HuH-7.5 (cell line): ENCODE measurements around the gene HOMER2.

Experiments
- DNase-seq: peaks from one replicate; pipeline ENCODE4 v3.0.0; 2011; ENCODE audit warnings: low spot score

Gene HOMER2

GRCh38 chr15:82930461-82930860, 22.1 kb downstream of the HOMER2 start:
- DNase-seq, result no peak

- DNase-seq, result no peak
These were observed 23.8 kb downstream of the HOMER2 start for GRCh38 chr15:82928711-82929110.

DNA sequence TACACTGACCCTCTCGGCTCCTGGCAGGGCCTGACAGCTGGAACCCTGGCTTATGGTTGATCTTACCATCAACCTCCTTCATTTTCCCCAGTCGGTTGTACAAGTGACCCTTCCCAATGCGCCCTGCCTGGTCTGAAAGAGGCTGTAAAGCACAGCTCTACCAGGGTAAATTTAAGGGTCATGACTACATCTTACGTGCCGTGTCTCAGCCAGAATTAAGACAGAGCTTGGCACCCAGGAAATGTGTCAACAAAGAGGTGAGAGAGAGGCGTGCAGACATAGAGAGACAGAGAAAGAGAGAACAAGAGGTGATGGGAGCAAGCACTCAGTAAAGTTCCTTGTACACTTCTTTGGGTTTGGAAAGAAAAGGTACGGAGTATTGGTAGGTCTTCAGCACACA, 28.8 kb downstream of the HOMER2 start:
- DNase-seq, result no peak

DNA sequence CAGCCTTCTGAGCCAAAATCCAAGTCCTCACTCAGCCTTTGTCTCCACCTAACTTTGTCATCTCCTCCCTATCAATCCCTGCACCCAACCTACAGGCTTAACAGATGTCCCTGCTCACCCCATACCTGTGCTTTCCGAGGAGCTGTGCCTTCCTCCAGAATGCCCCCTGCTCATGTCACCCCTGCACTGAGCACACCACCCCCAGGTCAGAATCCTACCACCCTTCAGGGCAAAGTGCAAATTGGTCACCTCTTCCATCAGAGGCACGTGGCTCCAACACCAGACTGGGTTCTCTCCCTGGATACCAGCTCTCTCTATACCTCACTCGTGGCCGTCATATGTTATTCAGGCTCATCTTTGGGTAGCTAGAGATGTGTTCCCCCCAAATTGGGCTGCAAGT, 29.8 kb downstream of the HOMER2 start:
- DNase-seq, result no peak

- no peak for DNase-seq
These were observed 30.6 kb downstream of the HOMER2 start for GRCh38 chr15:82921939-82922338.

DNA sequence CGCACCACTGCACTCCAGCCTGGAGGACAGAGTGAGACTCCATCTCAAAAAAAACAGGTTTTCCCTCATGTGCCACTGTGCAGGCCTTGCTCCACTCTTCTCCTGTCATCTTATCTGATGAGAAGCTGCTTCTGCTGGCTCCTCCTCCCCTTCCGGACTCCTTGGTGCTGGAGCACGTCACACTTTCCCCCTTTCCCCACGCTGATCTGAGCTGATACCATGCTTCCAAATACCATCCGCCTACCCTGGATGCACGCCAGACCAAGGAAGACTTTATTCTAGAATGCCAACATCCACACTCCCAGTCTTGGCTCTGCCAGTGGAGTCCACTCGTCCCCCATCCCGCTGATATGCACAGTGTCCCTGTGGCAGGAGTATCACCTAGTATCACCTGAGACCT, 31.3 kb downstream of the HOMER2 start:
- DNase-seq, result no peak

GRCh38 chr15:82919231-82919886, 33.2 kb downstream of the HOMER2 start:
- no peak for DNase-seq

DNA sequence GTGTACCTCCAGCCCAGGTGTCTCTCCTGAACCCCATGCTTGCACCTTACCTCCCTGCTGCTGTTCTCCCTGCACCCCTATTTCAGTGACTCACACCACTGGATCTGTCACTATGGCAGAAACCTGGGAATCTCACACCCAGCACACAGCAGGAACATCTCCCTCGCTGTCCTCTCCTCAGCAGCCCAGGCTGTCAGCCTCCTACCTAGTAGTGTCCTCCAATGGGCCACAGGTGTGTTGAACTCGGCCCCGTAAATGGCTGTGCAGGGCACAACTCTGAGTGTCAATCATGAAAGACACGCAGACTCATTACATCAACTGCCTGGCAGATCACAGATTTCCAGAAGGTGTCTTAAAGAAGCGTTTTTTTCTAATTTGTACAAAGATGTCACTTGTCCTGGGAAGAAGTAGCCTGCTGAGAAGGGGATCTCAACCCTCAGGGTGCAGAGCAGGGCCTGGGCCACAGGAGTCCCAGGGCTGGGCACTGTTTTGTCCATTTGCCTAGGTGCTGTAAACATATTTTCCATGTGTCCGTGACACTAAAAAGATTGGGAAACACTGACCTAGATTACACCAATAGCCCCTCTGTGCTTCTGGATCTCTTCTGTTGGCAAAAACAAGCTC, 33.8 kb downstream of the HOMER2 start:
- no peak for DNase-seq

DNA sequence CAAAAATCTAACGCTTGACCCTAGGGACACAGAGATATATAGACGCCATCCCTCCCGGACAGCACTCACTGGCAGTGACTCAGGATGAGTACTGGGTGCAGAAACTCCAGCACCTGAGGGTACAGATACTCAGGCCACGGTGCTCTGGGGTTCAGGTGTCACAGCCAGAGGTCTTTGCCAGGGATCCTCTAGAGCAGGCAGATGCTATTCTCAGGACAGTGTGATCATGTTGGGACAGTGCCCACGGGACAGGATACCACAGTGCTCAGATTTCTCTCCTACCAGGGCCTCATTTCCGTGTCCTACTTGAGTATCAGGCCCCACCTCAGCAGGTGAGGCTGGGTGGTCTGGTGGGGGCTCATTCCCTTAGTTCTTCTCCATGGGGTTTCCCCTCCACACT, 34.4 kb downstream of the HOMER2 start:
- no peak for DNase-seq

GRCh38 chr15:82917249-82917648, 35.3 kb downstream of the HOMER2 start:
- DNase-seq, result no peak

GRCh38 chr15:82916161-82916952, 36.2 kb downstream of the HOMER2 start:
- no peak for DNase-seq

GRCh38 chr15:82914396-82914795, 38.1 kb downstream of the HOMER2 start:
- DNase-seq, result no peak

GRCh38 chr15:82911458-82911857, 41.1 kb downstream of the HOMER2 start:
- no peak for DNase-seq

DNA sequence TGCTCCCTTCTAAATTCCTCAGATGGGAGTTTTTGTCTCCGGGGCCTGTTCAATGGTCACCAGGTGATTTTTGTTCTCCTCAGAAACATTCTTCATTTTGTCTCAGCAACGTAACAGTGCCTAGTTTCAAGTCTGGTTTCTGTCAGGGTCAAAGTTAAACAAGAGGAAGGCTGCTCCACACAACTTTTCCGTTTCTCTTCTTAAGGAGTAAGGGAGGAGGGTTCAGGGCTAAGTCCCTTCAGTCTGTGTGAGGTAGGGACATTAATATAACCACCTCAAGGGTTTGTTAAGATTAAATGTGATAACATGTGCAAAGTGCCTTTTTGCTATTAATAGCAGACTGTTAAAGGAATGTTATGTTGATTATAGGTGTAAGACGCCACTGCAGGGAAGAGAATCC, 41.8 kb downstream of the HOMER2 start:
- no peak for DNase-seq

GRCh38 chr15:82909080-82909815, 43.3 kb downstream of the HOMER2 start:
- DNase-seq, result no peak

DNA sequence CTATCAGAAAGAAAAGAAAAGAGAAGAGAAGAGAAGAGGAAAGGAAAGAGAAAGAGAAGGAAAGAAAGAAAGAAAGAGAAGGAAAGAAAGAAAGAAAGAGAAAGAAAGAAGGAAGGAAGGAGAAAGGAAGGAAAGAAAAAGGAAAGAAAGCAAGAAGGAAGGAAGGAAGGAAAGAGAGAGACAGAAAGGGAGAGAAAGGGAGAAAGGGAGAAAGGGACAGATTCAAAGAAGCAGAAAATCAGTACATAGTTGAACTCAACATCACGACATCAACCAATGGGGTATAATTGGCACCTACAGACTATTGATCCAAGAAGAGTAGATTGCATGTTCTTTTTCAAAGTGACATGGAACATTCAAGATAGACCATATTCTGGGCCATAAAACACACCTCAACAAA, 45.2 kb downstream of the HOMER2 start:
- DNase-seq, result no peak

GRCh38 chr15:82904574-82904973, 47.9 kb downstream of the HOMER2 start:
- DNase-seq, result no peak

- DNase-seq, result no peak
These were observed 49.0 kb downstream of the HOMER2 start for GRCh38 chr15:82903511-82903910.

DNA sequence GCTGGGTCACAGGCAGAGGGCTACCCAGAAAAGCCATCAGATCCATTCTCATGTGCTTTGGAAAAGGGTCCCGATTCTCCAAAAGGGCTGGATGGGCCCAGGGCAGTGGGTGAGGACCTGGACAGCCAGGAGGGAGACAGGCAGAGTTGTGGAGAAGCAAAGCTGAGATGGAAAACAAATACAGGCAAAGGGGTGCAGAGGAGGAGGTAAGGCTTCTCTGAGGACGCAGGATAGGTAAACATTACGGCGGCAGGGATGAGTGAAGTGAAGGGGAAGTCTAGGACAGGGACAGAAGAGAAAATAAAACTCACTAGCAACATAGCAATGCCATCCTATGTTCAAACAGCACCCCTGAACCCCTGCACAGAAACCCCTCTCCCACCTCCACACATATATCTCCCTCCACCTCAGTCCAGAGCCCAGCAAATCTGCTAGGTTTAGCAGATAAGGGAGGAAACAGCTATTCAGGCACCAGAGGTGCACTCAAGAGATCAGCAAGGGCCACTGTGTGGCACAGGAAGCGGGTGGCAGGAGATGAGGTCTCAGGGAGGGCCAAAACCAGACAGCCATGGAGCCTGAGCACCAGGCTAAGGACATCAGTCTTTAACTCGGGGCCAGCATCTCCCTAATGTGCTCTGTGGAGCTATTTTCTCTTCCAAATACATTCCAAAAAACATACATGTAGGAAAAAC, 51.3 kb downstream of the HOMER2 start:
- no peak for DNase-seq

GRCh38 chr15:82900511-82901060, 51.9 kb downstream of the HOMER2 start:
- DNase-seq, result no peak

DNA sequence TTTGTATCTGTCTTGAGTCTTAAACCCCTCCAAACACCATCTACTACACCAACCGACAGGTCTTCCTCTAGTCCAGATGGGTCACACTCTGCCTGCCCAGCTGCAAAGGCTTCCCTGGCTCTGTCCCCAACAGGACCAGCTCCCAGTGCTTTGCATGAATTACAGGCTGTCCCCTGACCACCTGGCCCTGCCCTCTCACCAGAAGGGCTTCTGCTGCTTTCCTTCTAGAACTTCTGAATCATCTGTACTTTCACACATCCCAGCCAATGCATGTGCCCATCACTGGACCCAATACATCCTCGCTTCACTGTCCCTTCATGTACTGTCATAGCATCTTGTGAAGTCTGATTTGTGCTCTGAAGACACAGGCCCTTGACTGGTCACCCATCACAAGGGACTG, 53.6 kb downstream of the HOMER2 start:
- no peak for DNase-seq

GRCh38 chr15:82895983-82896382, 56.5 kb downstream of the HOMER2 start:
- DNase-seq, result no peak
